Measurements from ENCODE around the gene BEX3. TPM values are rescaled to one million over a fixed set of nuclear protein-coding genes. Genes with fewer than 3 reads are reported as not detected.

The BEX3 gene
- total and polyA plus RNA-seq, 3 donors from 2014 or later: 289 to 415 (median 354) TPM

GRCh38 chrX:103343105-103343504, 33.2 kb upstream of the BEX3 start:
- no peaks in the 10 kb centered on the region for H3K4me1 ChIP-seq
- peak; percentile 69 for DNase-seq
- H3K27ac ChIP-seq: no peak overlapping the region
- intact Hi-C loops (cut with DNase I; ENCODE audit: low total_unique reads): no loop called here
- no peaks in the 10 kb centered on the region for H3K9me3 ChIP-seq
- no peaks in the 10 kb centered on the region for H3K27me3 ChIP-seq
- TF ChIP-seq POLR2A (IDR thresholded peaks at IDR 0.05): no peak
- TF ChIP-seq CTCF (IDR thresholded peaks at IDR 0.05): peak; percentile 45 to 62 (median 53)
- 9 to 32% methylated on average over 2 of the region's 2 CpGs for WGBS, 2 donors
- H3K4me3 ChIP-seq: no peak overlapping the region
- H3K36me3 ChIP-seq (ENCODE audit: low read depth, missing control alignments): no peaks in the 10 kb centered on the region

DNA sequence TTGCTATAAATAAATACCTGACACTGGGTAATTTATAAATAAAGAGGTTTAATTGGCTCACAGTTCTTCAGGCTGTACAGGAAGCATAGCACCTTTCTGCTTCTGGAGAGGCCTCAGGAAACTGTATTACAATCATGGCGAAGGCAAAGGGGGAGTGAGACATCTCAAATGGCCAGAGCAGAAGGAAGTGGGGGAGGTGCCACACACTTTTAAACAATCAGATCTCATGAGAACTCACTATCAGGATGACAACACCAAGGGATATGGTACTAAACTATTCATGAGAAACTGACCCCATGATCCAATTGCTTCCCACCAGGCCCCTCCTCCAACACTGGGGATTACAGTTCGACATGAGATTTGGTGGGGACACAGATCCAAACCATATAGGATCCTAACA, 31.7 kb upstream of the BEX3 start:
- 75 to 81% methylated on average over 2 of the region's 2 CpGs for WGBS, 2 donors
- Histone ChIP-seq H3K27me3 (no peaks in the 10 kb centered on the region), H3K9me3 (no peaks in the 10 kb centered on the region), H3K4me3 (no peak overlapping the region), H3K27ac (no peak overlapping the region), H3K36me3 (ENCODE audit: low read depth, missing control alignments) (no peaks in the 10 kb centered on the region), H3K4me1 (no peaks in the 10 kb centered on the region)
- DNase-seq: no peak
- no peak for TF ChIP-seq CTCF (IDR thresholded peaks at IDR 0.05)
- TF ChIP-seq POLR2A (IDR thresholded peaks at IDR 0.05): no peak
- intact Hi-C loops (cut with DNase I; ENCODE audit: low total_unique reads): no loop called here

- intact Hi-C loops (cut with DNase I; ENCODE audit: low total_unique reads): no loop called here
- no peak for TF ChIP-seq POLR2A (IDR thresholded peaks at IDR 0.05)
- DNase-seq: no peak
- Histone ChIP-seq H3K36me3 (ENCODE audit: low read depth, missing control alignments) (no peaks in the 10 kb centered on the region), H3K27me3 (no peaks in the 10 kb centered on the region), H3K4me3 (no peak overlapping the region), H3K4me1 (no peaks in the 10 kb centered on the region), H3K27ac (no peak overlapping the region), H3K9me3 (no peaks in the 10 kb centered on the region)
- WGBS, 2 donors: 43 to 56% methylated on average over 27 to 29 of the region's 29 CpGs
Measured at GRCh38 chrX:103347682-103348397, 28.5 kb upstream of the BEX3 start.

- peak; percentile 85 for DNase-seq
- no peaks in the 10 kb centered on the region for H3K4me1 ChIP-seq
- 0% methylated on average over 11 to 18 of the region's 18 CpGs for WGBS, 2 donors
- H3K27ac ChIP-seq: peak within 1 kb of the TSS; percentile 95 to 97
- TF ChIP-seq CTCF (IDR thresholded peaks at IDR 0.05): no peak
- peak; percentile 58 for TF ChIP-seq POLR2A (IDR thresholded peaks at IDR 0.05)
- no peaks in the 10 kb centered on the region for H3K27me3 ChIP-seq
- no peaks in the 10 kb centered on the region for H3K36me3 ChIP-seq (ENCODE audit: low read depth, missing control alignments)
- H3K4me3 ChIP-seq: peak within 1 kb of the TSS; percentile 69 to 82
- intact Hi-C loops (cut with DNase I; ENCODE audit: low total_unique reads): loop anchor here (10.0 kb wide), 1 partner anchor 329 kb away; the partner anchor contains the start of gene MORF4L2
- H3K9me3 ChIP-seq: no peaks in the 10 kb centered on the region
Measured at GRCh38 chrX:103356130-103356798, 20.1 kb upstream of the BEX3 start, which contains the start of gene TCEAL9. Gene TCEAL9 (plus strand): TSS chrX:103356506. CDS start chrX:103357685, 1,179 bp downstream.

- whole genome bisulfite sequencing, 2 donors: 0 to 4% methylated on average over 4 to 12 of the region's 13 CpGs
- Histone ChIP-seq H3K27me3 (no peaks in the 10 kb centered on the region), H3K4me3 (peak overlapping the region; percentile 69 to 82), H3K27ac (peak overlapping the region; percentile 95 to 97), H3K9me3 (no peaks in the 10 kb centered on the region), H3K4me1 (no peaks in the 10 kb centered on the region), H3K36me3 (ENCODE audit: low read depth, missing control alignments) (no peaks in the 10 kb centered on the region)
- peak; percentile 37 for DNase-seq
- intact Hi-C loops (cut with DNase I; ENCODE audit: low total_unique reads): loop anchor here (10.0 kb wide), 1 partner anchor 328 kb away; the partner anchor contains the start of gene MORF4L2
- no peak for TF ChIP-seq CTCF (IDR thresholded peaks at IDR 0.05)
- no peak for TF ChIP-seq POLR2A (IDR thresholded peaks at IDR 0.05)
Measured at GRCh38 chrX:103356858-103357257, 19.5 kb upstream of the BEX3 start.

Measured in testis (tissue), 3 donors.